Activated T-helper 1 cell treated with anti-CD3 and anti-CD28 coated beads, Interleukin-12 subunit alpha, Interleukin-12 subunit beta, Interleukin-2, Interleukin-4 antibody, amounts not matched to agents 30 ng/mL and 10 ng/mL and 1 ng/mL, durations not matched to agents 14 hours and 24 hours and 36 hours (primary cell): ENCODE data around the gene KYAT1. TPM values are rescaled to one million over a fixed set of nuclear protein-coding genes. Genes with fewer than 3 reads are reported as not detected.

Experiments
- DNase-seq: peaks from one replicate; pipeline ENCODE4 v3.0.0; 2021; ENCODE audit warnings: low spot score
- H3K27ac Mint-ChIP-seq: one replicate; pipeline ENCODE4 v1.8.0; 2021; ENCODE audit warnings: mild to moderate bottlenecking, mixed read lengths
- H3K27me3 Mint-ChIP-seq: one replicate; pipeline ENCODE4 v1.8.0; 2022; ENCODE audit warnings: mild to moderate bottlenecking, moderate library complexity, mixed read lengths; ENCODE audit not compliant: insufficient read depth
- H3K36me3 Mint-ChIP-seq: one replicate; pipeline ENCODE4 v1.8.0; 2021; ENCODE audit warnings: low read depth, mixed read lengths
- H3K4me1 Mint-ChIP-seq: one replicate; pipeline ENCODE4 v1.8.0; 2021; ENCODE audit warnings: low read depth, mixed read lengths
- H3K4me3 Mint-ChIP-seq: one replicate; pipeline ENCODE4 v1.8.0; 2021; ENCODE audit warnings: mild to moderate bottlenecking, moderate library complexity, mixed read lengths
- H3K9me3 Mint-ChIP-seq: one replicate; pipeline ENCODE4 v1.8.0; 2021; ENCODE audit warnings: mixed read lengths
- intact Hi-C: fragments of 100-400 bp; cut with micrococcal nuclease; formaldehyde crosslinking; loops from one replicate; pipeline ENCODE4 v1.15.1; 2024
- total RNA-seq: library from RNA; stranded (reverse); gene quantifications from 2 replicates; pipeline ENCODE4 v1.2.3, GENCODE V29; 2022

The KYAT1 gene
- total RNA-seq, 1 donor from 2014 or later: 12.2 TPM

DNA sequence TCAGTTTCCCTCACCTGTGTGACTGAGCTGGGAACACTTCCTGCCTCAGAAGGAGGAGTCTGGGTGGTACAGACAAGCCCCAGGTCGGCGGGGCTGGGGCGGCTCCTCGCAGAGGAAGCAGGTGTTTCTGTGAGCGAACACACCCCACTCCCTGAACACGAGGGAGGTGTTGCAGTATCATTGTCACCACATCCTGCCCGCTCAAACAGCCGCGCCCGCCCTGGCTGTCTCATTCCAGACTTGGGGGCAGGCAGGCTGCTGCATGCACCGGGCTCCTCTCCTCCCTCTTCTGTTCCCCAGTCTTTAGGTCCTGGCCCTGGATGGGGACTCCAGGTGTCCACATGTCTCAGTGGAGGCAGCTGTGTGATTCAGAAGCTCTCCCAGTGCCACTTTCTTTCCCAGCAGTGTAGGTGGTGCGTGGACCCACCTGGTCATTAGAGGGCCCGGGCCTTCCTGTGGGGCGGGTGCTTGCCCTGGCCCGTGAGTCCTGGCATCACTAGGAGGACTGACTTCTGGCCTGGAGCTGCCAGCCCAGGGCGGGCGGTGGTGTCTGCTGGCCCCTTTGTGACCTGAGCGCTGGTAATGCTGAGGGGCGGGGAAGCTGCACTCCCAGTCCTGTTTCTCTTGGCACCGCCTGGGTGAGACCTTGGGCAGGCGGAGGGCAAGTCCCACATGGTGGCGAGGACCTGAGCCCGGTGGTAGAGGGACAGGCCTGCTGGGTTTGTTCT lies 20.8 kb upstream of the KYAT1 start:
- intact Hi-C loops: loop anchor here (1.0 to 5.0 kb wide), 9 partner anchors 10 to 350 kb away; partner anchors contain the start of genes DOLK, DOLPP1, LRRC8A and NUP188
- Mint-ChIP-seq H3K9me3 (no peaks in the 10 kb centered on the region), H3K36me3 (peaks cover 20% of the 10 kb centered on the region), H3K4me3 (peak overlapping the region; percentile 66), H3K4me1 (peaks cover 65% of the 10 kb centered on the region), H3K27ac (peak overlapping the region; percentile 96), H3K27me3 (no peaks in the 10 kb centered on the region)
- DNase-seq: peak; percentile 83

DNA sequence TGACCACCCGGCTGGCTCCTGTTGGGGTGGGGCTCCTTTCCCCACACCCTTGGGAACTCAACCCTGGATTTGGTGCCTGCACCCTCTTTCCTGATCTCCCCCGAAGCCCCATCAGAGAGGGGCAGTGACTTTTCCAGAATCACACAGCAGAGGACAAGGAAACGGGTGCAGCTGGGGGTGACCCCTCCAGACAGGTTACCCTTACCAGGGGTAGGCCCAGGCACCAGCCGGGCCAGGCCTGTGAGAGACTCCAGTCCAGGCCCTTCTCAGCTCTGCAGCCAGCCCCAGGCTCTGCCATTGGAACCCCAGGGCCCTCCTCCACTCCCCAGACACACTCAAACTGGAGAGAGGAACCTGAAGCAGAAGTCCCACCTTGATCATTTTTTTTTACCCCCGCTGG lies 20.1 kb upstream of the KYAT1 start:
- no peaks in the 10 kb centered on the region for H3K27me3 Mint-ChIP-seq
- peaks cover 18% of the 10 kb centered on the region for H3K36me3 Mint-ChIP-seq
- no peak for DNase-seq
- intact Hi-C loops: loop anchor here (1.0 to 5.0 kb wide), 9 partner anchors 10 to 350 kb away; partner anchors contain the start of genes DOLK, DOLPP1, LRRC8A and NUP188
- peak overlapping the region; percentile 66 for H3K4me3 Mint-ChIP-seq
- peak overlapping the region; percentile 96 for H3K27ac Mint-ChIP-seq
- no peaks in the 10 kb centered on the region for H3K9me3 Mint-ChIP-seq
- H3K4me1 Mint-ChIP-seq: peaks cover 68% of the 10 kb centered on the region

DNA sequence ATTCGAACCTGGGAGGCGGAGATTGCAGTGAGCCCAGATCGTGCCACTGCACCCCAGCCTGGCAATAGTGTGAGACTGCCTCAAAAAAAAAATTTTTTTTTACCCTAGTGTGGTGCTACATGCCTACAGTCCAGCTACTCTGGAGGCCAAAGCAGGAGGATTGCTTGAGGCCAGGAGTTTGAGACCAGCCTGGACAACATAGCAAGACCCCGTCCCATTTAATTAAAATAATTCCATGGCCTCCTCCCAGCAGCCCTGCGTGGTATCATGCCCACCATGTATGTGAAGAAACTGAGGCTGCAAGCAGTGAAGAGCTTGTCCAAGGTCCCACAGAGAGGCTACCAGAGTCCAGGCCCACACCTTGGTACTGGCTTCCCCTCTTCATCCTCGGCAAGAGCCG lies 19.6 kb upstream of the KYAT1 start:
- intact Hi-C loops: loop anchor here (5.0 kb wide), 3 partner anchors 129 to 349 kb away; partner anchors contain the start of genes DOLPP1, SPTAN1 and ZER1
- no peak for DNase-seq
- Mint-ChIP-seq H3K4me3 (no peak overlapping the region), H3K4me1 (peaks cover 68% of the 10 kb centered on the region), H3K9me3 (no peaks in the 10 kb centered on the region), H3K27me3 (no peaks in the 10 kb centered on the region), H3K36me3 (peaks cover 15% of the 10 kb centered on the region), H3K27ac (peak overlapping the region; percentile 29)

DNA sequence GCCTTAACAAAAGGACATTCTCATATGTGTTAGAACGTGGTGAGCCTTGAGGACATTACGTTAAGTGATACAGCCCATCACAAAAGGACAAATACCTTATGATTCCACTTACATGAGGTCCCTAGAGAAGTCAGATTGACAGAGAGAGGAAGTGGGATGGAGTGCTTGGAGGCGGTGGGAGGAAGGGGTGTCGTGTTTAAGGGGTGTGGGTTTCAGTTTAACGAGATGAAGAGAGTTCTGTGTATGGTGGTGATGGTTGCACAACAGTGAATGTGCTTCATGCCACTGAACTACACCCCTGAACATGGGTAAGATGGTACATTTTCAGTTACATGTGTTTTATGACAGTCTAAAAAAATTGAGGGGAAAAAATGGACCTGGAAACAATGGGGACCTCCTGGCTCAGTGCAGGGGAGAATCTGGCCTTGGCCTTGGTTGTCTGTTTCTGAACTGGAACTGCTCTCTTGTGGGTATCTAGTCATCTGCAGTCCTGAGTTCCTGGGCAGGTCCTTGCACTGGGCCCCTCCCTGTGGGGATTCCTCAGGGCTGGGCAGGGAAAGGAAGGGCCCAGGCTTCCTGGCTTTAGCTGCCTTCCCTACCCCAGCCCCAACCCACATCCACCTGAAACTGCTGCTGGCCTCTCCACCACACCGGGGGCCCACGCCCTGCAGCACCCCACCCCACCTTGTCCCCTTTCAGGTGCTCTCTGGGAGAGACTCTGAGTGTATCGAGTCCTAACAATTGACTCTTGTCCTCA lies 18.0 kb upstream of the KYAT1 start:
- H3K27ac Mint-ChIP-seq: peak overlapping the region; percentile 88
- peak overlapping the region; percentile 41 for H3K4me3 Mint-ChIP-seq
- DNase-seq: peak; percentile 40
- intact Hi-C loops: loop anchor here (5.0 kb wide), 3 partner anchors 127 to 347 kb away; partner anchors contain the start of genes DOLPP1, SPTAN1 and ZER1
- peaks cover 74% of the 10 kb centered on the region for H3K4me1 Mint-ChIP-seq
- no peaks in the 10 kb centered on the region for H3K27me3 Mint-ChIP-seq
- no peaks in the 10 kb centered on the region for H3K9me3 Mint-ChIP-seq
- H3K36me3 Mint-ChIP-seq: peaks cover 24% of the 10 kb centered on the region

DNA sequence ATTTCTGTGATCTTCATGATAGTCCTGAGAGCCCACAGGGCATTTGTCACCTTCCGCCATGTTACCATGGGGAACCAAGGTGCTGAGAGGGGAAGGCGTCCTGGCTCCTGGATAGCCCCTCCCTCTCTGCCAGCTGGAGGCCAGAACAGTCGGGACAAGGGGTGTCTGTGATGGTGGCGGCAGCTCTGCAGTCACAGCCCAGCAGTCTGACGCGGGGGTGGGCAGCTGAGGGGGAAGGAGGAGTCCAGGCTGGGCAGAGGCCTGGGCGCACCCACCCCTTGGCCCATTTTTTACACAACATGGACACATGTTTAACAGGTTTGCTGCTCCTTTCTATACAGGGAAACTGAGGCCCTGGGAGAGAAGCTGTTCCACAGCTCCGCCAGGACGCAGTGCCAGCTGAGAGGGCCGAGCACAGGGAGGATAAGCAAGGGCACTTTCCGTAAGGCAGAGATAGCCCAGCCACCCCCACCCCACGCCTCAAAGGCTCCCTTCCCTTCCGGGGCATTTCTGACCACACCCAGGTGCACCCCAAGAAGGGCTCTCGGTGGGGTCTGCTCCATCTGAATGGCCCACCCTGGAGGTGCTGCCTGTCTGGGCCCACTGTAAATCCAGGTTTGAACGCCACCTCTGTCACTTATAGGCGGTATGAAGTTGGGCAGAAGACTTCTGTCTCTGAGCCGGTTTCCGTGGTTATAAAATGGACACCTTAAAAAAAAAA lies 17.3 kb upstream of the KYAT1 start:
- Mint-ChIP-seq H3K9me3 (no peaks in the 10 kb centered on the region), H3K27ac (peak overlapping the region; percentile 88), H3K4me3 (peak overlapping the region; percentile 17), H3K27me3 (no peaks in the 10 kb centered on the region), H3K4me1 (peaks cover 73% of the 10 kb centered on the region), H3K36me3 (peaks cover 24% of the 10 kb centered on the region)
- intact Hi-C loops: no loop called here
- no peak for DNase-seq

DNA sequence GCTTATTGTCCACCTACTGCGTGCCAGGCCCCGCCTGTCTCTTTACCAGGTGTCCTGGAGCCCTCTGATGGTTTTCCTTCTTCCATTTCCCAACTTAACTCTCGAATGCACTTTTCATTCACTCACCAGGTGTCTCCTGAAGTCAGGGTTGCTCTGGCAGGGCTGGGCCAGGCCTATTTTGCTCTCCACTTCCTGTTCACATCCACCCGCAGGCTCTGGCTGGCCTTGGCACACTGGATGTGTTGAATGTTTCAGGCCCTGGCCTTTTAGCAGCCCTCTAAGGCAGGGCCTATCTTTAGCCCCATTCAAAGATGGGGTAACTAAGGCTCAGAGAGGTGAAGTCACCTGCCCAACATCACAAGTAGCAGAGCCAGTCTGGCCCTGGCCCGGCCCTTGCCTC lies 16.6 kb upstream of the KYAT1 start:
- peaks cover 25% of the 10 kb centered on the region for H3K36me3 Mint-ChIP-seq
- peak overlapping the region; percentile 88 for H3K27ac Mint-ChIP-seq
- DNase-seq: no peak
- H3K27me3 Mint-ChIP-seq: no peaks in the 10 kb centered on the region
- peak overlapping the region; percentile 64 for H3K4me3 Mint-ChIP-seq
- no peaks in the 10 kb centered on the region for H3K9me3 Mint-ChIP-seq
- intact Hi-C loops: no loop called here
- H3K4me1 Mint-ChIP-seq: peaks cover 71% of the 10 kb centered on the region

DNA sequence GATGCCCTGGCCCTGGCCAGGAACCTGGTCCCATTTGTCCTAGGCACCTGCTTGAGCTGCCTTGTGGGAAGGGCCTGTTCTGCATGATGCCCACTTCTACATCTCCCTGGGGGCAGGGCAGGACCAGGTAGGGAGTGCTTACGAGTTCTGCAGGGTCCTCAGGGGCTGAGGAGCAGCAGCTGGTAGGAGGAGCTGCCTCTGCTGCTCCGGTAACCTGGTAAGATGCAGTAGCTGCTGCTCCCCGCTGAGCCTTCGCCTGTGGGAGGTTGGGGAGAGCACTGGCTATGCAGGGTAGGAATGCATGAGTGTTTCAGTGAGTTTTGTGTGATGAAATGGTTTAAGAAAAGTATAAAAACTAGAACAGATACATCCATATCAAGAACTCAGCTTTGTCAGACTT lies 13.8 kb upstream of the KYAT1 start:
- Mint-ChIP-seq H3K27me3 (no peaks in the 10 kb centered on the region), H3K4me3 (no peak overlapping the region), H3K4me1 (peaks cover 67% of the 10 kb centered on the region), H3K9me3 (no peaks in the 10 kb centered on the region), H3K36me3 (peaks cover 27% of the 10 kb centered on the region), H3K27ac (no peak overlapping the region)
- DNase-seq: no peak
- intact Hi-C loops: no loop called here

DNA sequence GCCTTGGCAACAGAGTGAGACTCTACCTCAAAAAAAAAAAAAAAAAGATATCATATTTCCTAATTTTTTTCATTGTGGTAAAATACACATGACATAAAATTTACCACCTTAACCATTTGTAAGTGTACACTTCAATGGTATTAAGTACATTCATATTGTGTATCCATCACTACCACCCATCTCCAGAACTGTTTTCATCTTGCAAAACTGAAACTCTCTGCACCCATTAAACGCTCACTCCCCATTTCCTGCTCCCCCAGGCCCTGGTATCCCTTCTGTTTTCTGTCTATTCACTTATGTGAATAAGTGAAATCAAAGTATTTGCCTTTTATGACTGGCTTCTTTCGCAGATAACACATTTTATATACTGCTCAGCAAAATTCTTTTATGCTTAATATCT lies 13.0 kb upstream of the KYAT1 start:
- Mint-ChIP-seq H3K4me1 (peaks cover 63% of the 10 kb centered on the region), H3K27ac (peak overlapping the region; percentile 59), H3K9me3 (no peaks in the 10 kb centered on the region), H3K27me3 (no peaks in the 10 kb centered on the region), H3K4me3 (peak overlapping the region; percentile 16), H3K36me3 (peaks cover 30% of the 10 kb centered on the region)
- intact Hi-C loops: no loop called here
- DNase-seq: no peak

DNA sequence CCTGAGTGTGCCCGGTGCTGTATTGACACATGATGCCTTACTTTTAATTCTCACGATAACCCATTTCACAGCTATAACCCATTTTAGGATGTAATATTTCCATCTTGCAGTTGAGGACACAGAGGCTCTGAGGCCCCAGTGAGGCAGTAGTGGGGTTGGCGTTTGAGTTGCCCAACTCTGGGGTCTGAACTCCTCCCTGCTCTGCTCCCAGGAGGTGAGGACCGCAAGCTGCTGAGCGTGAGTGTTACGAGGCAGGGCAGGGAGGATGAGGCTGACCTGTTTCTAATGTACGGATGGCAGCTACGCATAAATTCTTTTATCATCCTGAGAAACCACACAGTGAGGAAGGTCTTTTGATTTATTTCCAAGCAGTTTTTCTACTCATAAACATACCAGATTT lies 11.6 kb upstream of the KYAT1 start:
- no peak for DNase-seq
- Mint-ChIP-seq H3K27me3 (no peaks in the 10 kb centered on the region), H3K36me3 (peaks cover 33% of the 10 kb centered on the region), H3K27ac (peak overlapping the region; percentile 70), H3K4me1 (peaks cover 58% of the 10 kb centered on the region), H3K9me3 (no peaks in the 10 kb centered on the region), H3K4me3 (peak overlapping the region; percentile 53)
- intact Hi-C loops: no loop called here

DNA sequence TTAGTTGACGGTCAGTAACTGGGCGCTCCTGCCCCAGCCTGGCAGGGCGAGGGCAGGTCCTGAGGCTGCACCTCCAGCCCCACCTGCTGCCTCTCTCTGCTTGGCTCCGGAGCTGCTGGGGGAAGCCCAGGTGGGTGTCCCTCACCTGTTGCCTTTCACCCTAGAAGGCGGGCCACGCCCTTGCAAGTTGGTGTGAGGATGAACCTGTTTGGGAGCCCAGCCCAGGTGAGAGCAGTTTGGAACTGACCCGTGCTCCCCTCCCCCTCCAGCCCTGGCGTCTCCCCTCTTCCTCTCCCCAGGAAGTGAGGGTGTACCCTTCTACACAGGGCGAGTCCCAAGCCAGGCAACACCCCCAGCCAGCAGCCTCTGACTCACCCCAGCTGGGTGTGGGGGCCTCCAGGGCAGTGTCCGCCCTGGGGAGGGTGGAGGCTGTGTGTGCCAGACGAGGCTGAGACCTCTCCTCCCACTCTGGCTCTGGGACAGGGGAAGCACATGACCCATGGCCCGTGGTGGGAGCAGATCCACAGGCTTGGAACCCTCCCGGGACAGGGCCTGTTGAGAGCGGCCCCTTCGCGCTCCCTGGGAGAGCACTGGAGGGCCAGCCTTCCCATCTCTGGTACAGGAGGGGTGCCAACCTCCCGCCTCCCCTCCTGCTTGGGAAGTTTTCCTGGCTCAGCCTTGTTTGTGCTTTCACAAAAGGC lies 10.6 kb upstream of the KYAT1 start:
- H3K27ac Mint-ChIP-seq: no peak overlapping the region
- DNase-seq: no peak
- peaks cover 56% of the 10 kb centered on the region for H3K4me1 Mint-ChIP-seq
- H3K4me3 Mint-ChIP-seq: no peak overlapping the region
- no peaks in the 10 kb centered on the region for H3K27me3 Mint-ChIP-seq
- no peaks in the 10 kb centered on the region for H3K9me3 Mint-ChIP-seq
- H3K36me3 Mint-ChIP-seq: peaks cover 34% of the 10 kb centered on the region
- intact Hi-C loops: no loop called here

DNA sequence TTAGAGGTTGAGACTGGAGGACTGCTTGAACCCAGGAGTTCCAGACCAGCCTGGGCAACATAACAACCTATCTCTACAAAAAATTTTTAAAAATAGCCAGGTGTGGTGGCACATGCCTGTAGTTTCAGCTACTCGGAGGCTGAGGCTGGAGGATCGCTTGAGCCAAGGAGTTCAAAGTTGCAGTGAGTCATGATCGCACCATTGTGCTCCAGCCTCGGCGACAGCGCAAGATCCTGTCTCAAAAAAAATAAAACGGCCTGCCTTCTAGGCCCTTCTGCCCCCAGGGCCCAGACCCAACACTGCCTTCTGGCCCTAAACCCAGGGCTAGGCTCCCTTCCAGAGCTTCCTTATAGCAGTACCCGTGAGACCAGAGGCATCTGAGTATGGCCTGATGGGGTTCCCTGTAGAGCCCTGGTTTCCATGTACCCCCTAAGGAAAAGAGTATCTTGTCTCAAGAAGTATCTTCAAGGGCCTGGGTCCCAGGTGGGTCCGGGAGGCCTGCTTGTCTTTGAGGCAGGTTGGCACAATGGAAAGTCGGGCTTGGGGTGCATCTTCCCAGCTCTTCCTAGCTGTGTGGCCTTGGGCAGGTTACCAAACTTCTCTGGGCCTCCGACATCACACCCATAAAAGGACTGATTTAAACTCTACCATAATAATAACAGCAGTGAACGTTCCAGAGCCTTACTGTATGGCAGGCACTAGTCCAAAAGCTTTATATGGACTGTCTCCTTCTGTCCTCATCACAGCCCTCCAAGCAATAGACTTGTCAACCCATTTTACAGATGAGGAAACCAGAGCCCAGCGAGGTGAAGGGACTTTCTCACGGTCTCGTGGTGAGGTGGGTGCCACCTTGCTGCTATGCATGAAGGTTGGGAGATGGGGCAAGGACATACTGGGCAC lies 9.8 kb upstream of the KYAT1 start:
- intact Hi-C loops: no loop called here
- DNase-seq: no peak
- H3K36me3 Mint-ChIP-seq: peaks cover 32% of the 10 kb centered on the region
- no peak overlapping the region for H3K4me3 Mint-ChIP-seq
- peaks cover 52% of the 10 kb centered on the region for H3K4me1 Mint-ChIP-seq
- H3K9me3 Mint-ChIP-seq: no peaks in the 10 kb centered on the region
- peak overlapping the region; percentile 29 for H3K27ac Mint-ChIP-seq
- no peaks in the 10 kb centered on the region for H3K27me3 Mint-ChIP-seq
